Measurements from ENCODE around the gene SLC23A1.

DNA sequence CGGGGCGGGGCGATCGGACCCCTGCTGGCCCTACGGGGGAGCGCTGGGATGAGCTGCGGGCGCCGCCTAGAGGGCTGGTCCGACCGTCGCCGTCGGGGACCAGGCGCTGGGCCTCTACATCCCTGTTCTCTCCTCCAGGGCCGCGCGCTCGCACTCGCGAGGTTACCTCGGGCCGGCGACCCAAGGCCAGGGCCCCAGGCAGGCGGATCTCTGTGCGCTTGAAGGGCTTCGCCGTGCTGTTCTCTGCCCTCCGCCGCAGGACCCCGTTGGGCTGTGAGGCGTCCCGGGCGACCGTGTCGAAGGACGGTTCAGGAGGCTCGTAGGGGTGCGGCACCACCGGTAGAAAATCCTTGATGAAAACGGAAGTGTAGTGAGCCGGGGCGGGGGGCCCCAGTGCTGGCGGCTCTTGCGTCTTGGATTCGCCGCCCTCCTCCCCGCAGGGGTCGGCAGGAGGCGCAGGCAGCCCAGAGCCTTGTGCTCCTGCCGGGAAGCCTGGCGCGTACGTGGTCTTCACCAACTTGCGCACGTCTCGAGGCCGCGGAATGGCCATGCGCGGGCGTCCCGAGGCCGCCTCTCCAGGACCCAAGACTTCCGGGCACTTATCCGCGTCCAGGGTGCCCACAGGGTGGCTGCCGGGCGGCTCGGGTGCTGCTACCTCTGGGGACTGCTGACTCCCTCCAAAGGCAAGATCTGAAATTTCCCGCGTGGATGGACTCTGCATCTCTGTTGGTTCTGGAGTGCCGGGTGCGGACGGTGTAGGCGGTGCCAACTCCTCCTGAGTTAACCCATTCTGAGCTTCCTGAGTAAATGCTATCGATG lies 9.8 kb upstream of the SLC23A1 start:
- TF ChIP-seq CTCF (conservative IDR thresholded peaks at IDR 0.05; ENCODE audit: low read depth, low read length), result peak; percentile 74
- no peak for TF ChIP-seq EZH2 (IDR thresholded peaks at IDR 0.05; ENCODE audit: borderline replicate concordance, low read depth, low read length, poor library complexity, severe bottlenecking)

Measured in A673 (cell line).